Measurements from ENCODE around the gene VSTM4. TPM values are rescaled to one million over a fixed set of nuclear protein-coding genes. Genes with fewer than 3 reads are reported as not detected.

VSTM4 gene
- total RNA-seq, 1 experiment from 2014 or later, result not detected

DNA sequence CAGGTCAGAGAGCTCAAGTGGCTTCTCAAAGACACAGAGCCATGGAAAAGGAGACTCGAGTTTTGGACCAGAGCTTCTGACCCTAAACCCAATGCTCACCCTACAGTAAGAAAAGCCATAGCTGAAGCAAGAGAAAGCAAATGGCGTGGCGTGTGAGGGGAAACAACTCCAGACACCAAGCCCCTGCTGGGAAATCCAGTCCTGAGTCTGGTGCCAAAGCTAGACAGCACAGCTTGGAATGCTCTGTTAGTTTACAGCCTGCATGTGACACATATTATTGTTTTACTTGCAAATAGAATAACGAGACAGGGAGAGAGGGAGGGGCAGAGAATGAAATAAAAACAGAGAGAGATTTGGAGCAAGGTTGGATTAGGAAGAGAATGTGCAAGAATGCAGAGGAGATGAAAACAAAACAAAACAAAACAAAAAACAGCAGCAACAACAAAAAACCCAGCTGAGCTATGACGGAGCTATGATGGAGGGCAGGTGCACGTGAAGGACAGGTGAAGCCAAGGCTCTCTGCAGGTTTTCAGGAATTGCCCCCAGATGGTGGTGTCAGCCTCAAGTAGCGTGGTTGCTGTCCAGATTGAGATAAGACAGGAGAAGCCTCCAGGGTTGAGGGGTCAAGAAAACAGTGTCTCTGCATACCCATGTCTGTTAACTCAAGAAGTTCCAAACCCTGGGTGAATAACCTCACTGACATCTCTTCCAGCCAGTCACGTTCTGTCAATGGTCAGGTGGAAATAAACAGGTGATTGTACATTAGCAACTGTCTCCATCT is 105.9 kb downstream of the VSTM4 start:
- DNase-seq, result no peak
- TF ChIP-seq CTCF (IDR thresholded peaks at IDR 0.05; ENCODE audit: unreplicated experiment), result no peak
- Mint-ChIP-seq H3K9me3 (ENCODE audit: low read depth, unreplicated experiment) (peaks cover 2% of the 10 kb centered on the region), H3K4me1 (ENCODE audit: low read depth, unreplicated experiment) (no peaks in the 10 kb centered on the region), H3K4me3 (ENCODE audit: low read depth, unreplicated experiment) (no peak overlapping the region), H3K27ac (ENCODE audit: unreplicated experiment) (no peak overlapping the region), H3K27me3 (ENCODE audit: unreplicated experiment) (peaks cover 71% of the 10 kb centered on the region), H3K36me3 (ENCODE audit: insufficient read depth, unreplicated experiment) (no peaks in the 10 kb centered on the region)
- no TSS peak for BruUV-seq (replicated peaks)
- CTCF ChIA-PET, result no interaction called here
- intact Hi-C loops (cut with micrococcal nuclease; ENCODE audit: unreplicated experiment), result no loop called here

DNA sequence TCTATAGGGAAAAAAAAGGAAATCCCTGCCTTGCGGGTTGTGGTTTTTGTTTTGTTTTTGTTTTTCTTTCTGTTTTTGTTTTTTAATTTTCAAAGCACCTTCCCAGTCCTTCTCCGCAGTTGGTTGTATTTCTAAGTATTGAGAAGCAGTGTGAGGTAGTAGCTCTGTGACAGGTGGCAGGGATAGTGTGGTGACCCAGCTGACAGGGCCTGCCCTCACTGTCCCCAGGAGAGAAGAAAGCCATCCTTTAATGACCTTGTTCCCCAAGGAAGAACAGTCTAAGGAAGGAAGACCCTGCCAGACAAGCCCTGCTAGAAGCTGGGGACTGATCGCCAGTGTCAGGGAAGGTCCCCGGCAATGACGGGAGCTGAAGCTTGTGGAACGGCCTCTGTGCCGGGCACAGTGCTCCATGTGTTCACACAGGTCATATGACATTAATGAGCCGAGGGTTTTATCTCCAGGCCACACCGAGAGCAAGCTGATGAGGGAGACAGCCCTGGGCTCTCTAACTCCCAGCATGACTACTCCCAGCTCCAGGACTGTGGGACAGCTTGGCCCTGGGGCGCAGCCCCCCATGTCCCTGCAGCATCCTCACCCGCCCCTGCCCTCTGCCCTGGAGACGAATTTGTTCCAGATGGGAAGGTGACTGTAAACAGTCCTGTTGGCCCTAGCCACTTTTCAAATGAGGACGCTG is 106.7 kb downstream of the VSTM4 start:
- no TSS peak for BruUV-seq (replicated peaks)
- TF ChIP-seq CTCF (IDR thresholded peaks at IDR 0.05; ENCODE audit: unreplicated experiment), result no peak
- intact Hi-C loops (cut with micrococcal nuclease; ENCODE audit: unreplicated experiment), result no loop called here
- CTCF ChIA-PET, result no interaction called here
- H3K36me3 Mint-ChIP-seq (ENCODE audit: insufficient read depth, unreplicated experiment), result no peaks in the 10 kb centered on the region
- peaks cover 64% of the 10 kb centered on the region for H3K27me3 Mint-ChIP-seq (ENCODE audit: unreplicated experiment)
- no peak overlapping the region for H3K27ac Mint-ChIP-seq (ENCODE audit: unreplicated experiment)
- H3K4me1 Mint-ChIP-seq (ENCODE audit: low read depth, unreplicated experiment), result no peaks in the 10 kb centered on the region
- H3K9me3 Mint-ChIP-seq (ENCODE audit: low read depth, unreplicated experiment), result peaks cover 2% of the 10 kb centered on the region
- DNase-seq, result no peak
- H3K4me3 Mint-ChIP-seq (ENCODE audit: low read depth, unreplicated experiment), result no peak overlapping the region

DNA sequence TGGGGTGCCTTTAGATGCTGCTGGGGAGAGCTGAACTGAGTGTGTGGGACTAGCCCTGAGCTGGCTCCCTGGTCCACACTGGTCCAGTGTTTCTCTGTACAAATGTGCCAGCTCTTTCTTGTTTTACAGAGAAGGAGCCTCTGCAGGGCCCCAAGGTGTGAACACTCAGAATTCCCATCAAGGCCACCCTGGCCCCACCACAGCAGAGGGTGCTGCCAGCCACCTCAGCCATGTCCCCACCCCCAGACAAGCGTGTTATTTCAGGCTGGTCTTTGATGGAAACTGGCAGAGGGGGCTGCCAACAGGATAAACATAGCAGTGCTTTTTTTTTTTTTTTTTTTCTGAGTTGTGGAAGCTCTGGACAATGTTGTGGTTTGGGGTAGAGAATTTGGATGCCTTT is 107.2 kb downstream of the VSTM4 start:
- CTCF ChIA-PET, result no interaction called here
- no peak for TF ChIP-seq CTCF (IDR thresholded peaks at IDR 0.05; ENCODE audit: unreplicated experiment)
- Mint-ChIP-seq H3K27ac (ENCODE audit: unreplicated experiment) (no peak overlapping the region), H3K4me3 (ENCODE audit: low read depth, unreplicated experiment) (no peak overlapping the region), H3K27me3 (ENCODE audit: unreplicated experiment) (peaks cover 58% of the 10 kb centered on the region), H3K4me1 (ENCODE audit: low read depth, unreplicated experiment) (no peaks in the 10 kb centered on the region), H3K9me3 (ENCODE audit: low read depth, unreplicated experiment) (peaks cover 2% of the 10 kb centered on the region), H3K36me3 (ENCODE audit: insufficient read depth, unreplicated experiment) (no peaks in the 10 kb centered on the region)
- no TSS peak for BruUV-seq (replicated peaks)
- intact Hi-C loops (cut with micrococcal nuclease; ENCODE audit: unreplicated experiment), result no loop called here
- DNase-seq, result no peak

DNA sequence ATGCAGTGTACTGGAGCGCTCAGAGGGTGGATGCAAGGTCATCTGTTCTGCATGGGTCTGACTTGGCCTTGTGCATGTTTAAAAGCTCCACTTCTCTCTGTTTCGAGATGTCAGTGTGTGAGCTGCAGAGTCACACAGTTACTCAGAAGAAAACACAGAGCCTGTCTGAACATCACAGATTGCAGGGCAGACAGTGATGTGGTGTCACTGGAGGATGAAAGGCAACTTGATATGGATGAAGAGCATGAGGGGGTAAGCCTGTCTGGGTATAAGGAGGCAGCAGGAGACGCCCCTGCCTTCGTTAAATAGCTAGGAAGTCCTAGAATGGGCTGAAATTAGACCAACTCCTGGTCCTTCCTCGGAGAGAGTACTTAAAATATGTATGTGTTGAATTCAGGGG is 108.2 kb downstream of the VSTM4 start:
- CTCF ChIA-PET, result no interaction called here

More for the DNA sequence above, 108.2 kb downstream of the VSTM4 start:
- Mint-ChIP-seq H3K9me3 (ENCODE audit: low read depth, unreplicated experiment) (peaks cover 2% of the 10 kb centered on the region), H3K4me3 (ENCODE audit: low read depth, unreplicated experiment) (no peak overlapping the region), H3K27ac (ENCODE audit: unreplicated experiment) (no peak overlapping the region), H3K27me3 (ENCODE audit: unreplicated experiment) (peaks cover 49% of the 10 kb centered on the region), H3K36me3 (ENCODE audit: insufficient read depth, unreplicated experiment) (no peaks in the 10 kb centered on the region), H3K4me1 (ENCODE audit: low read depth, unreplicated experiment) (no peaks in the 10 kb centered on the region)
- TF ChIP-seq CTCF (IDR thresholded peaks at IDR 0.05; ENCODE audit: unreplicated experiment), result no peak
- DNase-seq, result no peak
- intact Hi-C loops (cut with micrococcal nuclease; ENCODE audit: unreplicated experiment), result no loop called here
- no TSS peak for BruUV-seq (replicated peaks)
